ENCODE results near the gene ANXA4. TPM values are rescaled to one million over a fixed set of nuclear protein-coding genes. Genes with fewer than 3 reads are reported as not detected.

The ANXA4 gene
- total and polyA plus RNA-seq, 4 donors, result 17.6 to 135 (median 59.4) TPM

DNA sequence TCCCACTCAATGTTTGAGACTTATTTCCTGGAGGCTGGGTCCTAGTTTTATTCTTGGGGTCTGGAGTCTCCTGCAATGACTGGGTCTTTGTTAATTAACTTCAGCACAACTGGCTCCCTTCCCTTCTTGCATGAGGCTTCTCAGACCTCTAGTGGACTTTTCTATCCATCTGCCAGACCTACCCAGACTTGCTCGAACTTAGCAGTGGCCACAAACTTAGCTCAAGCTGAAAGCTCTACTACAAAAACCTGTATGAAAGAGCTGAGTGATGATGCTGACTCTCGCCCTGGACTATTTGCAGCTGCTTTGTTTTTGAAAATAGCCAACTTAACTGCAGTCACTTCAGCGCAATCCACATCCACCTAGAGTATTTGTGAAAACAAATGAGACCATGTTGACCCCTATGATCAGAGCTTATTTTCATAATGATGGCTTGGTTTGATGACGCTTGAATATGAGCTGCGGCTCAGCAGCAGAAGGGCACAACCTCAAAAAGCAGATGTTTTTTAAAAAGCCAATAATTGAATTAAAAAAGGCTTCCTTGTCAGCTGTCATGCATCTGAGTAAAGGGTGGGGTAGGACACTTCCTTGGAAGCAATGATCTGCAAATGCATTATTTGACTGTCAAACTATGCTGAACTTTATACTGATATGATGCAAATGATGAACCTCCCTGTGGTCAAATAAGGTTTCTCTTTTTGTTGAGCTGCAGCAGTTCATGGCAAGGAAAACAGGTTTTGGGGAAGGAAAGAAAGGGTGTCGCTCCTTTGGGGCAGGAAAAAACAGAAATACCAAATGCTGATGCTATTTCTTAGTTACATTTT, 10.6 kb upstream of the ANXA4 start:
- Histone ChIP-seq H3K9ac (ENCODE audit: low read depth in 1 of 2, low read length in 2 of 2) (no peak overlapping the region), H3K9me3 (ENCODE audit: control insufficient read depth in 4 of 4, low read length in 3 of 4) (no peaks in the 10 kb centered on the region), H3K4me3 (ENCODE audit: low read depth in 1 of 3, low read length in 3 of 3) (no peak overlapping the region), H3K27ac (ENCODE audit: low read depth in 1 of 2, low read length in 2 of 2) (no peak overlapping the region), H3K4me1 (ENCODE audit: control insufficient read depth in 4 of 4, insufficient read depth in 4 of 4, low read length in 3 of 4) (no peaks in the 10 kb centered on the region), H3K27me3 (ENCODE audit: control insufficient read depth in 4 of 4, insufficient read depth in 4 of 4, low read length in 3 of 4) (no peaks in the 10 kb centered on the region), H3K36me3 (ENCODE audit: control insufficient read depth in 4 of 4, insufficient read depth in 3 of 4, low read depth in 1 of 4, low read length in 3 of 4) (no peaks in the 10 kb centered on the region)
- DNase-seq (ENCODE audit: low spot score), result no peak
- TF ChIP-seq NR2F2 (IDR thresholded peaks at IDR 0.05) (no peak), FOXA2 (IDR thresholded peaks at IDR 0.05) (no peak), SP1 (IDR thresholded peaks at IDR 0.05) (no peak), RXRA (IDR thresholded peaks at IDR 0.05) (no peak), FOXA1 (IDR thresholded peaks at IDR 0.05) (no peak), EGR1 (IDR thresholded peaks at IDR 0.05; ENCODE audit: low read depth in 2 of 2) (no peak), RAD21 (IDR thresholded peaks at IDR 0.05) (no peak), JUND (IDR thresholded peaks at IDR 0.05) (no peak), HNF4A (conservative IDR thresholded peaks at IDR 0.05) (no peak), HNF4G (IDR thresholded peaks at IDR 0.05) (no peak), MAX (IDR thresholded peaks at IDR 0.05) (no peak), TAF1 (conservative IDR thresholded peaks at IDR 0.05) (no peak), YY1 (IDR thresholded peaks at IDR 0.05) (no peak)
- TF ChIP-seq, protein P1, sequence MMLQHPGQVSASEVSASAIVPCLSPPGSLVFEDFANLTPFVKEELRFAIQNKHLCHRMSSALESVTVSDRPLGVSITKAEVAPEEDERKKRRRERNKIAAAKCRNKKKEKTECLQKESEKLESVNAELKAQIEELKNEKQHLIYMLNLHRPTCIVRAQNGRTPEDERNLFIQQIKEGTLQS (IDR thresholded peaks at IDR 0.05), result no peak
- TF ChIP-seq, protein P2, sequence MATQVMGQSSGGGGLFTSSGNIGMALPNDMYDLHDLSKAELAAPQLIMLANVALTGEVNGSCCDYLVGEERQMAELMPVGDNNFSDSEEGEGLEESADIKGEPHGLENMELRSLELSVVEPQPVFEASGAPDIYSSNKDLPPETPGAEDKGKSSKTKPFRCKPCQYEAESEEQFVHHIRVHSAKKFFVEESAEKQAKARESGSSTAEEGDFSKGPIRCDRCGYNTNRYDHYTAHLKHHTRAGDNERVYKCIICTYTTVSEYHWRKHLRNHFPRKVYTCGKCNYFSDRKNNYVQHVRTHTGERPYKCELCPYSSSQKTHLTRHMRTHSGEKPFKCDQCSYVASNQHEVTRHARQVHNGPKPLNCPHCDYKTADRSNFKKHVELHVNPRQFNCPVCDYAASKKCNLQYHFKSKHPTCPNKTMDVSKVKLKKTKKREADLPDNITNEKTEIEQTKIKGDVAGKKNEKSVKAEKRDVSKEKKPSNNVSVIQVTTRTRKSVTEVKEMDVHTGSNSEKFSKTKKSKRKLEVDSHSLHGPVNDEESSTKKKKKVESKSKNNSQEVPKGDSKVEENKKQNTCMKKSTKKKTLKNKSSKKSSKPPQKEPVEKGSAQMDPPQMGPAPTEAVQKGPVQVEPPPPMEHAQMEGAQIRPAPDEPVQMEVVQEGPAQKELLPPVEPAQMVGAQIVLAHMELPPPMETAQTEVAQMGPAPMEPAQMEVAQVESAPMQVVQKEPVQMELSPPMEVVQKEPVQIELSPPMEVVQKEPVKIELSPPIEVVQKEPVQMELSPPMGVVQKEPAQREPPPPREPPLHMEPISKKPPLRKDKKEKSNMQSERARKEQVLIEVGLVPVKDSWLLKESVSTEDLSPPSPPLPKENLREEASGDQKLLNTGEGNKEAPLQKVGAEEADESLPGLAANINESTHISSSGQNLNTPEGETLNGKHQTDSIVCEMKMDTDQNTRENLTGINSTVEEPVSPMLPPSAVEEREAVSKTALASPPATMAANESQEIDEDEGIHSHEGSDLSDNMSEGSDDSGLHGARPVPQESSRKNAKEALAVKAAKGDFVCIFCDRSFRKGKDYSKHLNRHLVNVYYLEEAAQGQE (IDR thresholded peaks at IDR 0.05), result no peak
- 94% methylated on average over 6 of the region's 6 CpGs for WGBS

GRCh38 chr2:69733342-69734034, 8.4 kb upstream of the ANXA4 start:
- Histone ChIP-seq H3K9ac (ENCODE audit: low read depth in 1 of 2, low read length in 2 of 2) (no peak overlapping the region), H3K4me1 (ENCODE audit: control insufficient read depth in 4 of 4, insufficient read depth in 4 of 4, low read length in 3 of 4) (no peaks in the 10 kb centered on the region), H3K27me3 (ENCODE audit: control insufficient read depth in 4 of 4, insufficient read depth in 4 of 4, low read length in 3 of 4) (no peaks in the 10 kb centered on the region), H3K9me3 (ENCODE audit: control insufficient read depth in 4 of 4, low read length in 3 of 4) (no peaks in the 10 kb centered on the region), H3K36me3 (ENCODE audit: control insufficient read depth in 4 of 4, insufficient read depth in 3 of 4, low read depth in 1 of 4, low read length in 3 of 4) (no peaks in the 10 kb centered on the region), H3K4me3 (ENCODE audit: low read depth in 1 of 3, low read length in 3 of 3) (no peak overlapping the region), H3K27ac (ENCODE audit: low read depth in 1 of 2, low read length in 2 of 2) (no peak overlapping the region)
- WGBS, result 87% methylated on average over 1 of the region's 1 CpG
- no peak for DNase-seq (ENCODE audit: low spot score)
- no peak for TF ChIP-seq MAX (IDR thresholded peaks at IDR 0.05)
- TF ChIP-seq GABPA (IDR thresholded peaks at IDR 0.05 in 1 of 2, conservative IDR thresholded peaks at IDR 0.05 in 1 of 2), result no peak
- TF ChIP-seq, protein P3, sequence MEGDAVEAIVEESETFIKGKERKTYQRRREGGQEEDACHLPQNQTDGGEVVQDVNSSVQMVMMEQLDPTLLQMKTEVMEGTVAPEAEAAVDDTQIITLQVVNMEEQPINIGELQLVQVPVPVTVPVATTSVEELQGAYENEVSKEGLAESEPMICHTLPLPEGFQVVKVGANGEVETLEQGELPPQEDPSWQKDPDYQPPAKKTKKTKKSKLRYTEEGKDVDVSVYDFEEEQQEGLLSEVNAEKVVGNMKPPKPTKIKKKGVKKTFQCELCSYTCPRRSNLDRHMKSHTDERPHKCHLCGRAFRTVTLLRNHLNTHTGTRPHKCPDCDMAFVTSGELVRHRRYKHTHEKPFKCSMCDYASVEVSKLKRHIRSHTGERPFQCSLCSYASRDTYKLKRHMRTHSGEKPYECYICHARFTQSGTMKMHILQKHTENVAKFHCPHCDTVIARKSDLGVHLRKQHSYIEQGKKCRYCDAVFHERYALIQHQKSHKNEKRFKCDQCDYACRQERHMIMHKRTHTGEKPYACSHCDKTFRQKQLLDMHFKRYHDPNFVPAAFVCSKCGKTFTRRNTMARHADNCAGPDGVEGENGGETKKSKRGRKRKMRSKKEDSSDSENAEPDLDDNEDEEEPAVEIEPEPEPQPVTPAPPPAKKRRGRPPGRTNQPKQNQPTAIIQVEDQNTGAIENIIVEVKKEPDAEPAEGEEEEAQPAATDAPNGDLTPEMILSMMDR (IDR thresholded peaks at IDR 0.05; ENCODE audit: low read depth, low read length, missing input control), result no peak
- TF ChIP-seq FOXA2 (IDR thresholded peaks at IDR 0.05), result no peak
- no peak for TF ChIP-seq HNF4G (IDR thresholded peaks at IDR 0.05)
- TF ChIP-seq TAF1 (conservative IDR thresholded peaks at IDR 0.05), result no peak
- TF ChIP-seq HNF4A (conservative IDR thresholded peaks at IDR 0.05), result no peak
- TF ChIP-seq, protein P2 (IDR thresholded peaks at IDR 0.05), result no peak
- no peak for TF ChIP-seq NR2F2 (IDR thresholded peaks at IDR 0.05)
- TF ChIP-seq RXRA (IDR thresholded peaks at IDR 0.05), result no peak
- TF ChIP-seq SP1 (IDR thresholded peaks at IDR 0.05), result no peak
- TF ChIP-seq RAD21 (IDR thresholded peaks at IDR 0.05), result no peak
- TF ChIP-seq, protein P1 (IDR thresholded peaks at IDR 0.05), result no peak
- TF ChIP-seq JUND (IDR thresholded peaks at IDR 0.05), result no peak
- TF ChIP-seq EGR1 (IDR thresholded peaks at IDR 0.05; ENCODE audit: low read depth in 2 of 2), result no peak

Data from liver (tissue), 9 donors.